Neural cell (in vitro differentiated cells): ENCODE measurements around the gene NOP16. TPM values are rescaled to one million over a fixed set of nuclear protein-coding genes. Genes with fewer than 3 reads are reported as not detected.

Experiments
- H2AFZ ChIP-seq: fragments of 200-600, 300-800 bp; sonication (generic), shearing (Covaris generic); 2 replicates; pipeline ENCODE4 v1.6.0; 2014; ENCODE audit warnings: low read depth, mild to moderate bottlenecking, antibody characterized with exemption, low read length, moderate library complexity
- H3F3A ChIP-seq: fragments of 200-600 bp; shearing (Covaris generic); 2 replicates; pipeline ENCODE4 v1.6.1; 2016; ENCODE audit warnings: mild to moderate bottlenecking, moderate library complexity, mixed read lengths, antibody characterized with exemption, low read length; ENCODE audit not compliant: insufficient read depth, poor library complexity, severe bottlenecking
- H3K27ac ChIP-seq: fragments of 200-600, 300-800 bp; sonication (generic), shearing (Covaris generic); 2 replicates; pipeline ENCODE4 v1.5.1; 2014; ENCODE audit warnings: mild to moderate bottlenecking, low read length, moderate library complexity
- H3K27me3 ChIP-seq: fragments of 300-800, 200-600 bp; sonication (generic), shearing (Covaris generic); 2 replicates; pipeline ENCODE4 v1.6.0; 2014; ENCODE audit warnings: mild to moderate bottlenecking, low read depth, low read length, moderate library complexity; ENCODE audit not compliant: insufficient read depth
- H3K36me3 ChIP-seq: fragments of 300-800, 200-600 bp; sonication (generic), shearing (Covaris generic); 2 replicates; pipeline ENCODE4 v1.5.1; 2014; ENCODE audit warnings: mild to moderate bottlenecking, antibody characterized with exemption, low read length, moderate library complexity; ENCODE audit not compliant: insufficient read depth
- H3K4me2 ChIP-seq: fragments of 300-800, 200-600 bp; sonication (generic), shearing (Covaris generic); 2 replicates; pipeline ENCODE4 v1.6.0; 2014; ENCODE audit warnings: mild to moderate bottlenecking, low read length
- H3K4me3 ChIP-seq: fragments of 300-800, 200-600 bp; sonication (generic), shearing (Covaris generic); 2 replicates; pipeline ENCODE4 v1.5.1; 2014; ENCODE audit warnings: mild to moderate bottlenecking, low read length, moderate library complexity
- H3K79me2 ChIP-seq: fragments of 200-600 bp; shearing (Covaris generic); replicated peaks from 2 replicates; pipeline ENCODE4 v1.6.0; 2014; ENCODE audit warnings: mild to moderate bottlenecking, low read length, moderate library complexity; ENCODE audit not compliant: insufficient read depth
- H3K9ac ChIP-seq: fragments of 300-800, 200-600 bp; sonication (generic), shearing (Covaris generic); 2 replicates; pipeline ENCODE4 v1.6.1; 2016; ENCODE audit warnings: mild to moderate bottlenecking, low read length, mixed read lengths
- H3K9me2 ChIP-seq: fragments of 200-600 bp; shearing (Covaris generic); 2 replicates; pipeline ENCODE4 v1.6.1; 2016; ENCODE audit warnings: mild to moderate bottlenecking, low read length, mixed read lengths; ENCODE audit not compliant: insufficient read depth
- H3K9me3 ChIP-seq: fragments of 200-600, 300-800 bp; sonication (generic), shearing (Covaris generic); 2 replicates; pipeline ENCODE4 v1.6.1; 2016; ENCODE audit warnings: mild to moderate bottlenecking, mixed run types, low read length, moderate library complexity, mixed read lengths
- H4K20me1 ChIP-seq: fragments of 200-600 bp; shearing (Covaris generic); 2 replicates; pipeline ENCODE4 v1.6.1; 2016; ENCODE audit warnings: mild to moderate bottlenecking, mixed run types; ENCODE audit not compliant: insufficient read depth
- EP300 ChIP-seq: fragments of 450-650 bp; conservative IDR thresholded peaks from 2 replicates; pipeline ENCODE4 v1.6.1; 2014; ENCODE audit warnings: antibody characterized with exemption, mild to moderate bottlenecking, moderate library complexity; ENCODE audit not compliant: poor library complexity, severe bottlenecking
- EZH2 ChIP-seq: fragments of 200-600, 300-800 bp; shearing (Covaris generic), sonication (generic); IDR thresholded peaks from 2 replicates; pipeline ENCODE4 v1.6.1; 2014; ENCODE audit warnings: antibody characterized with exemption, low read length, borderline replicate concordance, mild to moderate bottlenecking; ENCODE audit not compliant: insufficient read depth, poor library complexity, severe bottlenecking
- MXI1 ChIP-seq: fragments of 450-650 bp; conservative IDR thresholded peaks from 2 replicates; pipeline ENCODE4 v1.6.1; 2014; ENCODE audit warnings: antibody characterized with exemption, mild to moderate bottlenecking; ENCODE audit not compliant: poor library complexity, severe bottlenecking
- POLR2AphosphoS5 ChIP-seq: IDR thresholded peaks from 2 replicates; pipeline ENCODE4 v1.6.1; 2012
- RAD21 ChIP-seq: fragments of 450-650 bp; conservative IDR thresholded peaks from 2 replicates; pipeline ENCODE4 v1.6.1; 2014; ENCODE audit warnings: antibody characterized with exemption, mild to moderate bottlenecking, moderate library complexity
- SMC3 ChIP-seq: fragments of 450-650 bp; conservative IDR thresholded peaks from 2 replicates; pipeline ENCODE4 v1.6.1; 2014; ENCODE audit warnings: antibody characterized with exemption, mild to moderate bottlenecking, moderate library complexity; ENCODE audit not compliant: poor library complexity
- TAF1 ChIP-seq: IDR thresholded peaks from 2 replicates; pipeline ENCODE4 v1.6.1; 2012; ENCODE audit warnings: low read depth
- polyA plus RNA-seq: library from polyadenylated mRNA; depleted of rRNA; stranded (reverse); fragments of >200 nt; gene quantifications from 2 replicates; pipeline ENCODE4 v1.2.3, GENCODE V29; 2014
- TF ChIP-seq, protein P1 (sequence below): fragments of 450-650 bp; IDR thresholded peaks from 2 replicates; pipeline ENCODE4 v1.5.1; 2014; ENCODE audit warnings: antibody characterized with exemption, mild to moderate bottlenecking, moderate library complexity; ENCODE audit not compliant: poor library complexity, severe bottlenecking
- TF ChIP-seq, protein P2 (sequence below): IDR thresholded peaks from 2 replicates; pipeline ENCODE4 v1.6.1; 2012; ENCODE audit warnings: borderline replicate concordance

Gene NOP16
- polyA plus RNA-seq, 1 donor from 2014 or later, result 23.9 TPM

DNA sequence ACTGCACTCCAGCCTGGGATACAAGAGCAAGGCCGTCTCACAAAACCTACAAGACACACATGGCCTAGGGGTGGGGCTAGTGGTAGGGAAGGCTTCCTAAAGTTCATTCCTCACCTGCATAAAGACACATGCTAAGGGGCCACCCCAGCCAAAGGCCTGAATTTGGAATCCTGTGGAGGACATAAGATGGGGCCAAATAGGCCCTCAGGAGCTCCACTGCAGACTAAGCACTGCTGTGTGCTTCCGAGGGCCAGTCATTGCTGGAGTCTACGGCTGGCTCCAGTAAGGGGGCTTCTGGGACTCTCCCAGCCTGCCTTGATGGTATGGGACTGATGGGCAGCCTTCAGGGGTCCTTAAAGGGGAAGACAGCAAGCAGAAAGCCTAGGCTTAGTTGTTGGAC is 5.7 kb downstream of the NOP16 start:
- H3K9ac ChIP-seq, result no peak overlapping the region
- TF ChIP-seq, protein P1, sequence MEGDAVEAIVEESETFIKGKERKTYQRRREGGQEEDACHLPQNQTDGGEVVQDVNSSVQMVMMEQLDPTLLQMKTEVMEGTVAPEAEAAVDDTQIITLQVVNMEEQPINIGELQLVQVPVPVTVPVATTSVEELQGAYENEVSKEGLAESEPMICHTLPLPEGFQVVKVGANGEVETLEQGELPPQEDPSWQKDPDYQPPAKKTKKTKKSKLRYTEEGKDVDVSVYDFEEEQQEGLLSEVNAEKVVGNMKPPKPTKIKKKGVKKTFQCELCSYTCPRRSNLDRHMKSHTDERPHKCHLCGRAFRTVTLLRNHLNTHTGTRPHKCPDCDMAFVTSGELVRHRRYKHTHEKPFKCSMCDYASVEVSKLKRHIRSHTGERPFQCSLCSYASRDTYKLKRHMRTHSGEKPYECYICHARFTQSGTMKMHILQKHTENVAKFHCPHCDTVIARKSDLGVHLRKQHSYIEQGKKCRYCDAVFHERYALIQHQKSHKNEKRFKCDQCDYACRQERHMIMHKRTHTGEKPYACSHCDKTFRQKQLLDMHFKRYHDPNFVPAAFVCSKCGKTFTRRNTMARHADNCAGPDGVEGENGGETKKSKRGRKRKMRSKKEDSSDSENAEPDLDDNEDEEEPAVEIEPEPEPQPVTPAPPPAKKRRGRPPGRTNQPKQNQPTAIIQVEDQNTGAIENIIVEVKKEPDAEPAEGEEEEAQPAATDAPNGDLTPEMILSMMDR, result no peak
- TF ChIP-seq EZH2, result no peak
- TF ChIP-seq POLR2AphosphoS5, result no peak
- TF ChIP-seq SMC3, result no peak
- no peak for TF ChIP-seq TAF1
- TF ChIP-seq EP300, result no peak
- no peak for TF ChIP-seq MXI1
- TF ChIP-seq, protein P2, sequence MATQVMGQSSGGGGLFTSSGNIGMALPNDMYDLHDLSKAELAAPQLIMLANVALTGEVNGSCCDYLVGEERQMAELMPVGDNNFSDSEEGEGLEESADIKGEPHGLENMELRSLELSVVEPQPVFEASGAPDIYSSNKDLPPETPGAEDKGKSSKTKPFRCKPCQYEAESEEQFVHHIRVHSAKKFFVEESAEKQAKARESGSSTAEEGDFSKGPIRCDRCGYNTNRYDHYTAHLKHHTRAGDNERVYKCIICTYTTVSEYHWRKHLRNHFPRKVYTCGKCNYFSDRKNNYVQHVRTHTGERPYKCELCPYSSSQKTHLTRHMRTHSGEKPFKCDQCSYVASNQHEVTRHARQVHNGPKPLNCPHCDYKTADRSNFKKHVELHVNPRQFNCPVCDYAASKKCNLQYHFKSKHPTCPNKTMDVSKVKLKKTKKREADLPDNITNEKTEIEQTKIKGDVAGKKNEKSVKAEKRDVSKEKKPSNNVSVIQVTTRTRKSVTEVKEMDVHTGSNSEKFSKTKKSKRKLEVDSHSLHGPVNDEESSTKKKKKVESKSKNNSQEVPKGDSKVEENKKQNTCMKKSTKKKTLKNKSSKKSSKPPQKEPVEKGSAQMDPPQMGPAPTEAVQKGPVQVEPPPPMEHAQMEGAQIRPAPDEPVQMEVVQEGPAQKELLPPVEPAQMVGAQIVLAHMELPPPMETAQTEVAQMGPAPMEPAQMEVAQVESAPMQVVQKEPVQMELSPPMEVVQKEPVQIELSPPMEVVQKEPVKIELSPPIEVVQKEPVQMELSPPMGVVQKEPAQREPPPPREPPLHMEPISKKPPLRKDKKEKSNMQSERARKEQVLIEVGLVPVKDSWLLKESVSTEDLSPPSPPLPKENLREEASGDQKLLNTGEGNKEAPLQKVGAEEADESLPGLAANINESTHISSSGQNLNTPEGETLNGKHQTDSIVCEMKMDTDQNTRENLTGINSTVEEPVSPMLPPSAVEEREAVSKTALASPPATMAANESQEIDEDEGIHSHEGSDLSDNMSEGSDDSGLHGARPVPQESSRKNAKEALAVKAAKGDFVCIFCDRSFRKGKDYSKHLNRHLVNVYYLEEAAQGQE, result no peak
- no peak for TF ChIP-seq RAD21
- H3K27ac ChIP-seq, result no peak overlapping the region
- no peaks in the 10 kb centered on the region for H3K27me3 ChIP-seq
- no peaks in the 10 kb centered on the region for H3K9me2 ChIP-seq
- H4K20me1 ChIP-seq, result no peaks in the 10 kb centered on the region
- H3F3A ChIP-seq, result no peaks in the 10 kb centered on the region
- no peak overlapping the region for H3K4me2 ChIP-seq
- no peaks in the 10 kb centered on the region for H3K9me3 ChIP-seq
- no peak overlapping the region for H3K4me3 ChIP-seq
- no peaks in the 10 kb centered on the region for H3K36me3 ChIP-seq
- no peak overlapping the region for H2AFZ ChIP-seq
- H3K79me2 ChIP-seq, result peaks cover 8% of the 10 kb centered on the region

DNA sequence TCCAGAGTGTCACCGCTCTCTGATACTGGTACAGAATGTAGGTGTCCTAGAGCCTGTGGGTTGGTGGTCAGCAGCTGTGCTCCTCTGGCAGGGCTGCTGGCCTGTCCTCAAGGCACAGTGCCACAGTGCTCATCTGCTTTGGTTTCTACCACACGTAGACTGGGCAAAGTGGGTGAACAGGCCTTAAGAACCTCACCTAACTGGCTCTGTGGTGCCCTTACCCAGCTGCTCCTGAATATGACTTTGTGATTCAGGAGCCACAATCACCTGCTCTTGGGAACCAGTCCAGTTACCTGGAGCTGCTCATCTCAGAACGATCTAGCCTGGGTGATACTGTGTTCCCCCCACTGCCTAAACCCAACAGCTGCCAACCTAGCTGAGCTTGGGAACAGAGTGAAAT is 6.4 kb downstream of the NOP16 start:
- no peaks in the 10 kb centered on the region for H3F3A ChIP-seq
- no peak overlapping the region for H3K4me2 ChIP-seq
- H3K9me2 ChIP-seq, result no peaks in the 10 kb centered on the region
- H3K36me3 ChIP-seq, result no peaks in the 10 kb centered on the region
- peaks cover under 1% of the 10 kb centered on the region for H3K79me2 ChIP-seq
- no peak overlapping the region for H2AFZ ChIP-seq
- TF ChIP-seq POLR2AphosphoS5 (no peak), TAF1 (no peak), EP300 (no peak), RAD21 (no peak), EZH2 (no peak), SMC3 (no peak), MXI1 (no peak)
- TF ChIP-seq, protein P2, result no peak
- TF ChIP-seq, protein P1, result no peak
- H3K9ac ChIP-seq, result no peak overlapping the region
- no peaks in the 10 kb centered on the region for H3K27me3 ChIP-seq
- H3K9me3 ChIP-seq, result no peaks in the 10 kb centered on the region
- H4K20me1 ChIP-seq, result no peaks in the 10 kb centered on the region
- no peak overlapping the region for H3K4me3 ChIP-seq
- no peak overlapping the region for H3K27ac ChIP-seq
